Measurements from ENCODE around the gene TEX28.
"Not testable (repeated sequence)": the region's sequence is repeated elsewhere in the genome, so short reads cannot be mapped to it uniquely, and the experiment has no call there.

The TEX28 gene

DNA sequence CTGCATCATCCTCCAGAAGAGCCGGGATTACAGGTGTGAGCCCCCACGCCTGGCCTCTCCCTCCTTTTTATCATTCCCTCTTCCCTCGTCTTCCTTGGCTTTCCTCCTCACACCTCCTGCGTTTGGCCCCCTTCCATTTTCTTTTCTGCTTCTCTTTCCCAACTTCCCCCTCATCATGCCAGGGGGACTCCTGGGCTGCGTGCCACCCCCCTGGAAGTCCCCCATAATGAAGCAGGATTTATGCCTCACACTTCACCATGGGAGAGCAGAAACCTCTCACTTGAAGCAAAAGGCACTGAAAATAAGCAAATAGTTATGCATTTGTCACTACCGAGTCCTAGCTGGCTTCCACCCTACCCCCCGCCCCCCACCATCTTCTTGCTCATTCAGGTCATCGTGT lies 8.6 kb upstream of the TEX28 start:
- no peak overlapping the region for H3K4me3 ChIP-seq (ENCODE audit: control insufficient read depth, low read depth, low read length)
- TF ChIP-seq, protein P1, sequence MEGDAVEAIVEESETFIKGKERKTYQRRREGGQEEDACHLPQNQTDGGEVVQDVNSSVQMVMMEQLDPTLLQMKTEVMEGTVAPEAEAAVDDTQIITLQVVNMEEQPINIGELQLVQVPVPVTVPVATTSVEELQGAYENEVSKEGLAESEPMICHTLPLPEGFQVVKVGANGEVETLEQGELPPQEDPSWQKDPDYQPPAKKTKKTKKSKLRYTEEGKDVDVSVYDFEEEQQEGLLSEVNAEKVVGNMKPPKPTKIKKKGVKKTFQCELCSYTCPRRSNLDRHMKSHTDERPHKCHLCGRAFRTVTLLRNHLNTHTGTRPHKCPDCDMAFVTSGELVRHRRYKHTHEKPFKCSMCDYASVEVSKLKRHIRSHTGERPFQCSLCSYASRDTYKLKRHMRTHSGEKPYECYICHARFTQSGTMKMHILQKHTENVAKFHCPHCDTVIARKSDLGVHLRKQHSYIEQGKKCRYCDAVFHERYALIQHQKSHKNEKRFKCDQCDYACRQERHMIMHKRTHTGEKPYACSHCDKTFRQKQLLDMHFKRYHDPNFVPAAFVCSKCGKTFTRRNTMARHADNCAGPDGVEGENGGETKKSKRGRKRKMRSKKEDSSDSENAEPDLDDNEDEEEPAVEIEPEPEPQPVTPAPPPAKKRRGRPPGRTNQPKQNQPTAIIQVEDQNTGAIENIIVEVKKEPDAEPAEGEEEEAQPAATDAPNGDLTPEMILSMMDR (conservative IDR thresholded peaks at IDR 0.05; ENCODE audit: control insufficient read depth, insufficient read depth, low read depth, low read length) = no peak
- DNase-seq (ENCODE audit: low read depth) = no peak

DNA sequence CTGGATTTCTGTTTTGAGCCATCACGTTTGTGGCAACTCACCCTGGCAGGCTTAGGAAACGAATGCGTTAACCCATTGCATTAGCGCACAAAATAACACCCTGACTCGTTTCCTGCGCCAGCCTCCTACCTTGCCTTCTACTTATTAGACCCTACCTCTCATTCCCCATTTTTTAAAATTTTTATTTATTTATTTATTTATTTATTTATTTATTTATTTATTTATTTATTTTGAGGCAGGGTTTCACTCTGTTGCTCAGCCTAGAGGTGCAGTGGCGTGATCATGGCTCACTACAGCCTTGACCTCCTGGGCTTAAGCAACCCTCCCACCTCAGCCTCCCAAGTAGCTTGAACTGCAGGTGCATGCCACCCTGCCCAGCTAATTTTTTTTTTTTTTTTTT lies 8.1 kb upstream of the TEX28 start:
- not testable (repeated sequence) for DNase-seq (ENCODE audit: low read depth); H3K4me3 ChIP-seq (ENCODE audit: control insufficient read depth, low read depth, low read length)

DNA sequence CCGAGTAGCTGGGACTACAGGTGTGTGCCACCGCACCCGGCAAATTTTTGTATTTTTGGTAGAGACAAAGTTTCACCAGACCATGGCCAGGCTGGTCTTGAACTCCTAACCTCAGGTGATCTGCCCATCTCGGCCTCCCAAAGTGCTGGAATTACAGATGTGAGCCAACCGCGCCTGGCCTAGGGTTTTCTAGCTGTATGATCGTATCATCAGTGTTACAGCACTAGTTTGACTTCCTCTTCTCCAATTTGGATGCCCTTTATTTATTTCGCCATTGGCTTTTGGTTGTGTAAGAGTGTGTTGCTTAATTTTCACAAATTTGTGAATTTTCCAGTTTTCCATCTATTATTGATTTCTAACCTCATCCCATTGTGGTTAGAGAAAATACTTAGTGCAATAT lies 5.9 kb upstream of the TEX28 start:
- H3K4me3 ChIP-seq (ENCODE audit: control insufficient read depth, low read depth, low read length) = no peak overlapping the region
- TF ChIP-seq, protein P1 (conservative IDR thresholded peaks at IDR 0.05; ENCODE audit: control insufficient read depth, insufficient read depth, low read depth, low read length) = no peak
- DNase-seq (ENCODE audit: low read depth) = no peak

DNA sequence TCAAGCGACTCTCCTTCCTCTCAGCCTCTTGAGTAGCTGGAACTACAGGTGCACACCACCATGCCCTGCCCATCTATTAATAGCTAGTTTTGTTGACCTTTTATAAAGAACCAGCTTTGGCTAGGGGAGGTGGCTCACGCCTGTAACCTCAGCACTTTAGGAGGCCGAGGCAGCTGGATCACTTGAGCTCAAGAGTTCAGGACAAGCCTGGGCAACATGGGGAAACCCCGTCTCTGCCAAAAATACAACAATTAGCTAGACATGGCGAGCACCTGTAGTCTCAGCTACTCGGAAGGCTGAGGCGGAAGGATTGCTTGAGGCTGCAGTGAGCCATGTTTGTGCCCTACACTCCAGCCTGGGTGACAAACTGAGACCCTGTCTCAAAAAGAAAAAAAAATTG lies 3.4 kb upstream of the TEX28 start:
- no peak overlapping the region for H3K4me3 ChIP-seq (ENCODE audit: control insufficient read depth, low read depth, low read length)
- no peak for DNase-seq (ENCODE audit: low read depth)
- TF ChIP-seq, protein P1 (conservative IDR thresholded peaks at IDR 0.05; ENCODE audit: control insufficient read depth, insufficient read depth, low read depth, low read length) = no peak

- no peak overlapping the region for H3K4me3 ChIP-seq (ENCODE audit: control insufficient read depth, low read depth, low read length)
- DNase-seq (ENCODE audit: low read depth) = no peak
- TF ChIP-seq, protein P1 (conservative IDR thresholded peaks at IDR 0.05; ENCODE audit: control insufficient read depth, insufficient read depth, low read depth, low read length) = no peak
Observed at GRCh38 chrX:154296731-154297130, 1.8 kb upstream of the TEX28 start.

DNA sequence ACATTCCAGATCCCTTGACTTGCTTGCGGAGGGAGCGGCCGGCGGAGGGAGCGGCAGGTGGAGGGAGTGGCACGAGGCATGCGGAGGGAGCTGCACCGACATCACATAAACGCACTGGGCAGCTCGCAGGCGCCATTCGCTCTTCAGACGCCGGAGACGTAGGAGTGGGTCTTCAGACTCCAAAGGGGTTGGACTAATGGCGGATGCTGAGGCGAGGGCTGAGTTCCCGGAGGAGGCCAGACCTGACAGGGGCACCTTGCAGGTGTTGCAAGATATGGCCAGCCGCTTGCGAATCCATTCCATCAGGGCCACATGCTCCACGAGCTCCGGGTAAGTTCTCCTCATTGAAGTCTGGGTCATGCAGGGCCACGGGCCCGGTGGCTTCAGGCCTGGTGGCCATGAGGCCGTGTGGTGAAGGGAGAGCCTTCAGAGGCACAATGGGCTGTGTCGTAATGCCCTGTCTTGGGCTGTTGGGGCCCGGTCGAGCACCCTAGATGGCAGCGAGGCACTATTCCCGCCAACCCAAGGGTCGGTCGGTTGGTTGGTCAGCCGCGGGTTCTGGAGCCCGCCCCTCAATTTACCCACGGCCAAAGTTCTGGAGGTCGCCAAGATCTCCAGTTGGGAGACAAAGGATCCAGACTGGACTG lies 863 bp upstream of the TEX28 start, which contains the start of gene TKTL1:
Gene TKTL1, plus strand, starts transcription at position 132 of the 647 bp plus-strand sequence. Its CDS starts 65 bp downstream, at position 197.
- DNase-seq (ENCODE audit: low read depth) = no peak
- H3K4me3 ChIP-seq (ENCODE audit: control insufficient read depth, low read depth, low read length) = no peak within 1 kb of the TSS
- TF ChIP-seq, protein P1 (conservative IDR thresholded peaks at IDR 0.05; ENCODE audit: control insufficient read depth, insufficient read depth, low read depth, low read length) = no peak

GRCh38 chrX:154286406-154286805 lies 8.5 kb downstream of the TEX28 start:
- DNase-seq (ENCODE audit: low read depth); H3K4me3 ChIP-seq (ENCODE audit: control insufficient read depth, low read depth, low read length): not testable (repeated sequence)

DNA sequence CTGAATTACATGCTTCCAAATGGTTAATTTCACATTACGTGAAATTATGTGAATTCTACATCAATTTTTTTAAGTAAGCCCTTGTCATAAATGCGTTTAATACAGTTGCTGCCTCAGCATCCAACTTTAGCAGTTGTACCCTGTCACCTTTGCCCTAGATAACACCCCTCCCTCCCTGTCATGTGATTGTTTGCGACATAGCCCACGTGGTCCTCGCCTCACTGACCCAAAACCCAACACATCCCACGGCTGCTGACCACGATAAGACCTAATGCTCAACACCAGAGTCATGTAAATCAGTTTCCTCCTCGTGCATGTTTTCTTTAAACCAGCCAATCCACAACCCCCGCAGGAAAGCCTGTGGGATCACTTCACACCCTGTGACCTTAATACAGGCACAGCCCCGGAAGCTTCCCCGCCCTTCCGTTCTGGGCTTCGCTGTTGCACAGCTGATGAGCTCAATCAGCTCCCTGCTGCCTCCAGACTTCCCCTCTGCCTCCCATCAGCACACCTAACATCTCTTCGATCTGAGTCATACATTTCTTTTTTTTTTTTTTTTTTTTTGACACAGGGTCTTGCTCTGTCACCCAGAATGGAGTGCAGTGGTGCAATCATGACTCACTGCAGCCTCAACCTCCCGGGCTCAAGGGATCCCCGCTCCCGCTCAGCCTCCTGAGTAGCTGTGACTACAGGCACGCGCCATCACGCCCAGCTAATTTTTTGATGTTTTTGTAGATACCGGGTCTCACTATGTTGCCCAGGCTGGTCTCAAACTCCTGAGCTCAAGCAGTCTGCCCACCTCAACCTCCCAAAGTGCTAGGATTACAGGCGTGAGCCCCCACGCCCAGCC lies 10.2 kb downstream of the TEX28 start:
- not testable (repeated sequence) for DNase-seq (ENCODE audit: low read depth)

GRCh38 chrX:154269245-154269644 lies 25.7 kb downstream of the TEX28 start:
- not testable (repeated sequence) for H3K4me3 ChIP-seq (ENCODE audit: control insufficient read depth, low read depth, low read length); DNase-seq (ENCODE audit: low read depth)

More for the DNA sequence above, 10.2 kb downstream of the TEX28 start:
- H3K4me3 ChIP-seq (ENCODE audit: control insufficient read depth, low read depth, low read length) = not testable (repeated sequence)

DNA sequence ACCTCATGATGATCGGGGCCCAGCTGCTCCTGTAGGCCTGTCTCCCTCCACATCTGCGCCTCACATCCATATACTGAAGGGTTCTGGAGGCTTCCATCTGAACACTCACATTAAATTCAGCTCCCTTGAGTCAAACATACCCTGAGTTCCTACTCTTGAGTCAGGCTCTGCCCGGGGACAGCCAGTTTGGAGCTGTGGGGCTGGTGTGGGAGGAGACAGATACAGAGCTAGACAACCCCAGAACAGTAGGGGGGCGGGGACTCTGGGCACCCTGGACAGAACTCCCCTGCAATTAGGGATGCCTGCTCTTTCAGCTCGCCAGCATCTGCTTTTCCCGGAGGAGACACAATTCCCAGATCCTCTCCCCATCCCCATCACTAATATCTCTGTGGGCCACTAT lies 31.9 kb downstream of the TEX28 start:
- DNase-seq (ENCODE audit: low read depth); H3K4me3 ChIP-seq (ENCODE audit: control insufficient read depth, low read depth, low read length): not testable (repeated sequence)

- H3K4me3 ChIP-seq (ENCODE audit: control insufficient read depth, low read depth, low read length); DNase-seq (ENCODE audit: low read depth): not testable (repeated sequence)
Observed at GRCh38 chrX:154258711-154259110, 36.2 kb downstream of the TEX28 start.

DNA sequence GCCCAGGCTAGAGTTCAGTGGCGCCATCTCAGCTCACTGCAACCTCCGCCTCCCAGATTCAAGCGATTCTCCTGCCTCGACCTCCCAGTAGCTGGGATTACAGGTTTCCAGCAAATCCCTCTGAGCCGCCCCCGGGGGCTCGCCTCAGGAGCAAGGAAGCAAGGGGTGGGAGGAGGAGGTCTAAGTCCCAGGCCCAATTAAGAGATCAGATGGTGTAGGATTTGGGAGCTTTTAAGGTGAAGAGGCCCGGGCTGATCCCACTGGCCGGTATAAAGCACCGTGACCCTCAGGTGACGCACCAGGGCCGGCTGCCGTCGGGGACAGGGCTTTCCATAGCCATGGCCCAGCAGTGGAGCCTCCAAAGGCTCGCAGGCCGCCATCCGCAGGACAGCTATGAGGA lies 37.6 kb downstream of the TEX28 start, which contains the start of gene OPN1MW3:
Gene OPN1MW3, plus strand, starts transcription at position 301 of the 400 bp plus-strand sequence. Its CDS starts 38 bp downstream, at position 339.
- DNase-seq (ENCODE audit: low read depth); H3K4me3 ChIP-seq (ENCODE audit: control insufficient read depth, low read depth, low read length): not testable (repeated sequence)
